Endothelial cell of umbilical vein (primary cell): ENCODE results near the gene RHAG. TPM values are rescaled to one million over a fixed set of nuclear protein-coding genes. Genes with fewer than 3 reads are reported as not detected.

ENCODE experiments used
- BruUV-seq: library from RNA; stranded (reverse); fragments of 400-500 nt; replicated peaks from 2 replicates; lab custom pipeline; 2021; lab: Mats Ljungman, UMichigan
- CTCF ChIA-PET: fragments of 300-600, 350-600 bp; sonication (Branson Sonifier 250); formaldehyde crosslinking; loops from one replicate; lab custom pipeline; 2021; ENCODE audit warnings: antibody characterized with exemption, inconsistent platforms; lab: Charles Lee
- POLR2A ChIA-PET: fragments of 300-600, 350-600 bp; sonication (Branson Sonifier 250); formaldehyde crosslinking; loops from one replicate; lab custom pipeline; 2021; ENCODE audit warnings: antibody characterized with exemption, inconsistent platforms; lab: Charles Lee
- DNase-seq: peaks from one replicate; pipeline ENCODE4 v3.0.0-alpha.2; 2011; ENCODE audit warnings: low read depth, low spot score
- FAIRE-seq: peaks from 2 replicates; lab custom pipeline; 2011; peaks lifted over from hg19 to GRCh38; lab: Jason Lieb, UNC
- H2AFZ ChIP-seq: 2 replicates; pipeline ENCODE4 v1.6.0; 2012; ENCODE audit warnings: low read depth, low read length, control low read depth, inconsistent platforms
- H3K27ac ChIP-seq: 2 replicates; pipeline ENCODE4 v1.5.1; 2011; ENCODE audit warnings: low read depth, mild to moderate bottlenecking, control low read depth, low read length, moderate library complexity; ENCODE audit not compliant: insufficient read depth
- H3K27me3 ChIP-seq, 2 experiments: 2 replicates each; pipeline versions ENCODE4 v1.6.0 to v1.6.1; 2011; ENCODE audit warnings: low read length in 2 of 2, mixed read lengths in 1 of 2; ENCODE audit not compliant: control insufficient read depth in 2 of 2, insufficient read depth in 2 of 2
- H3K36me3 ChIP-seq, 2 experiments: 2 replicates in 1 of 2; 3 replicates in 1 of 2; pipeline ENCODE4 v1.5.1; 2011; ENCODE audit warnings: low read length in 2 of 2, mild to moderate bottlenecking in 1 of 2, moderate library complexity in 1 of 2; ENCODE audit not compliant: control insufficient read depth in 2 of 2, insufficient read depth in 2 of 2; ENCODE audit errors: extremely low read depth in 1 of 2
- H3K4me1 ChIP-seq: 3 replicates; pipeline ENCODE4 v1.5.1; 2011; ENCODE audit warnings: mild to moderate bottlenecking, low read length; ENCODE audit not compliant: control insufficient read depth, insufficient read depth; ENCODE audit errors: extremely low read depth
- H3K4me2 ChIP-seq: 2 replicates; pipeline ENCODE4 v1.6.1; 2011; ENCODE audit warnings: low read length, control low read depth, mixed read lengths; ENCODE audit not compliant: insufficient read depth
- H3K4me3 ChIP-seq, 3 experiments: fragments of 200-600 bp in 1 of 3; sonication (generic), shearing (Covaris generic) in 1 of 3; replicated peaks in 1 of 3; 2 replicates each; pipeline ENCODE4 v1.5.1; 2011 to 2016; ENCODE audit warnings: control low read depth in 3 of 3, low read length in 3 of 3, mild to moderate bottlenecking in 2 of 3, inconsistent platforms in 1 of 3, low read depth in 1 of 3, moderate library complexity in 1 of 3; ENCODE audit not compliant: insufficient read depth in 1 of 3
- H3K79me2 ChIP-seq: 2 replicates; pipeline ENCODE4 v1.6.0; 2012; ENCODE audit warnings: low read length, inconsistent platforms; ENCODE audit not compliant: control insufficient read depth, insufficient read depth
- H3K9ac ChIP-seq: replicated peaks from 2 replicates; pipeline ENCODE3; 2011; ENCODE audit warnings: low read length, control low read depth; ENCODE audit not compliant: insufficient read depth; ENCODE audit errors: extremely low read depth
- H3K9me1 ChIP-seq: replicated peaks from 3 replicates; pipeline ENCODE4 v1.6.0; 2011; ENCODE audit warnings: mild to moderate bottlenecking, low read length; ENCODE audit not compliant: control insufficient read depth, insufficient read depth; ENCODE audit errors: extremely low read depth
- H3K9me3 ChIP-seq: replicated peaks from 2 replicates; pipeline ENCODE4 v1.5.1; 2012; ENCODE audit warnings: low read length, inconsistent platforms; ENCODE audit not compliant: control insufficient read depth, insufficient read depth
- H4K20me1 ChIP-seq: replicated peaks from 2 replicates; pipeline ENCODE3; 2011; ENCODE audit warnings: mild to moderate bottlenecking, low read length; ENCODE audit not compliant: control insufficient read depth, insufficient read depth; ENCODE audit errors: extremely low read depth
- CTCF ChIP-seq, 2 donors: IDR thresholded peaks; 1 replicate in 1 of 2; 2 replicates in 1 of 2; pipeline ENCODE4 v1.5.1; 2011; ENCODE audit warnings: low read length in 2 of 2, mild to moderate bottlenecking in 2 of 2, moderate library complexity in 2 of 2, control low read depth in 1 of 2, inconsistent platforms in 1 of 2, low read depth in 1 of 2; ENCODE audit not compliant: insufficient read depth in 1 of 2; ENCODE audit errors: extremely low read depth in 1 of 2
- EZH2 ChIP-seq: IDR thresholded peaks from 2 replicates; pipeline ENCODE4 v1.6.1; 2012; ENCODE audit warnings: borderline replicate concordance, low read depth, mild to moderate bottlenecking, moderate library complexity, low read length, inconsistent platforms; ENCODE audit not compliant: severe bottlenecking
- FOS ChIP-seq: IDR thresholded peaks from 2 replicates; pipeline ENCODE4 v1.6.1; 2011; ENCODE audit warnings: mild to moderate bottlenecking, low read length, moderate library complexity, borderline replicate concordance; ENCODE audit not compliant: insufficient read depth
- GATA2 ChIP-seq: IDR thresholded peaks from 2 replicates; pipeline ENCODE4 v1.7.0; 2011; ENCODE audit warnings: low read depth, mild to moderate bottlenecking, moderate library complexity, mixed read lengths, low read length; ENCODE audit not compliant: insufficient read length, insufficient read depth
- JUN ChIP-seq: IDR thresholded peaks from 2 replicates; pipeline ENCODE4 v1.6.1; 2011; ENCODE audit warnings: borderline replicate concordance, low read depth; ENCODE audit not compliant: insufficient read length, insufficient read depth
- MAX ChIP-seq: IDR thresholded peaks from 2 replicates; pipeline ENCODE4 v1.6.1; 2011; ENCODE audit not compliant: insufficient read depth, insufficient read length
- MYC ChIP-seq: IDR thresholded peaks from one replicate; pipeline ENCODE4 v1.6.1; 2011; ENCODE audit warnings: mild to moderate bottlenecking, low read depth, low read length
- POLR2A ChIP-seq: IDR thresholded peaks from 2 replicates; pipeline ENCODE4 v1.6.1; 2012; ENCODE audit warnings: low read depth, mild to moderate bottlenecking, control low read depth, low read length
- POLR2AphosphoS5 ChIP-seq: IDR thresholded peaks from 2 replicates; pipeline ENCODE4 v1.6.1; 2012; ENCODE audit warnings: low read depth, mild to moderate bottlenecking, control low read depth, low read length, moderate library complexity; ENCODE audit not compliant: insufficient read depth
- dilution Hi-C: fragments of 300-500 bp; cut with MboI; formaldehyde crosslinking; loops from one replicate; pipeline ENCODE4 v1.15.0; 2019; ENCODE audit warnings: low sequenced_read_pairs; ENCODE audit not compliant: extremely low pct_ligation_motif_present
- intact Hi-C: fragments of 100-400 bp; cut with micrococcal nuclease; formaldehyde crosslinking; loops from one replicate; pipeline ENCODE4 v1.10.0; 2022
- polyA plus RNA-seq, 4 experiments: library from polyadenylated mRNA; depleted of rRNA in 3 of 4; stranded (reverse) in 3 of 4; unstranded in 1 of 4; fragments of >200 nt; gene quantifications; 2 replicates each; pipeline versions ENCODE4 v1.2.1 to v1.2.3, GENCODE V29; 2011 to 2012; ENCODE audit warnings: missing spikeins in 1 of 4
- total RNA-seq: library from RNA; stranded (reverse); gene quantifications from 2 replicates; pipeline ENCODE4 v1.2.3, GENCODE V29; 2021

Gene RHAG
- total and polyA plus RNA-seq, 2 donors (not counting 3 experiments of a cell fraction or from before 2014, with no cell fraction given), result not detected

GRCh38 chr6:49634836-49635218 lies 1.8 kb downstream of the RHAG start:
- H3K4me3 ChIP-seq, result no peak overlapping the region
- no peak overlapping the region for H2AFZ ChIP-seq
- no TSS peak for BruUV-seq
- H3K27ac ChIP-seq, result no peak overlapping the region
- DNase-seq (no peak), FAIRE-seq (no peak)
- intact Hi-C loops (no loop called here), dilution Hi-C loops (no loop called here)
- H3K4me2 ChIP-seq, result no peak overlapping the region
- no peaks in the 10 kb centered on the region for H4K20me1 ChIP-seq
- no peaks in the 10 kb centered on the region for H3K9me1 ChIP-seq
- no peaks in the 10 kb centered on the region for H3K79me2 ChIP-seq
- no peaks in the 10 kb centered on the region for H3K4me1 ChIP-seq
- ChIA-PET CTCF (interaction anchor here (1.1 to 2.1 kb wide), 4 partner anchors 12 to 1846 kb away, joined by 3 to 16 read pairs (median 4); no protein-coding TSS in a partner anchor), POLR2A (interaction anchor here (0.7 kb wide), 1 partner anchor 1849 kb away, joined by 6 read pairs; no protein-coding TSS in a partner anchor)
- H3K27me3 ChIP-seq, result peaks cover 0 to 2% of the 10 kb centered on the region in 2 experiments
- no peak overlapping the region for H3K9ac ChIP-seq
- H3K36me3 ChIP-seq, result no peaks in the 10 kb centered on the region
- TF ChIP-seq EZH2 (no peak), CTCF (IDR thresholded peaks at IDR 0.05; ENCODE audit: extremely low read depth in 1 of 2, insufficient read depth in 1 of 2, low read depth in 1 of 2, low read length in 2 of 2) (no peak), POLR2A (no peak), MYC (no peak)
- no peaks in the 10 kb centered on the region for H3K9me3 ChIP-seq

- no peaks in the 10 kb centered on the region for H3K79me2 ChIP-seq
- H3K27ac ChIP-seq, result no peak overlapping the region
- ChIA-PET POLR2A (no interaction called here), CTCF (interaction anchor here (1.1 to 2.1 kb wide), 4 partner anchors 11 to 1846 kb away, joined by 3 to 16 read pairs (median 4); no protein-coding TSS in a partner anchor)
- no peak overlapping the region for H3K9ac ChIP-seq
- no TSS peak for BruUV-seq
- H2AFZ ChIP-seq, result no peak overlapping the region
- no peaks in the 10 kb centered on the region for H3K9me1 ChIP-seq
- no peak overlapping the region for H3K4me3 ChIP-seq
- H3K36me3 ChIP-seq, result no peaks in the 10 kb centered on the region
- no peaks in the 10 kb centered on the region for H3K9me3 ChIP-seq
- intact Hi-C loops (no loop called here), dilution Hi-C loops (no loop called here)
- H3K27me3 ChIP-seq, result peaks cover 0 to 2% of the 10 kb centered on the region in 2 experiments
- H4K20me1 ChIP-seq, result no peaks in the 10 kb centered on the region
- no peak for TF ChIP-seq EZH2
- TF ChIP-seq POLR2AphosphoS5, result no peak
- TF ChIP-seq GATA2, result no peak
- no peak for TF ChIP-seq MAX
- no peak for TF ChIP-seq MYC
- no peak for TF ChIP-seq FOS
- no peak for TF ChIP-seq JUN
- no peak for TF ChIP-seq POLR2A
- TF ChIP-seq CTCF (IDR thresholded peaks at IDR 0.05; ENCODE audit: extremely low read depth in 1 of 2, insufficient read depth in 1 of 2, low read depth in 1 of 2, low read length in 2 of 2), result no peak
- no peak for FAIRE-seq
- DNase-seq, result no peak
- H3K4me1 ChIP-seq, result no peaks in the 10 kb centered on the region
- H3K4me2 ChIP-seq, result no peak overlapping the region
Observed at GRCh38 chr6:49634092-49634835, 2.4 kb downstream of the RHAG start.
